ENCODE measurements around the gene RUSC2. TPM values are rescaled to one million over a fixed set of nuclear protein-coding genes. Genes with fewer than 3 reads are reported as not detected.

RUSC2 gene
- total RNA-seq, 2 experiments from 2014 or later = 1.6 to 1.8 TPM

DNA sequence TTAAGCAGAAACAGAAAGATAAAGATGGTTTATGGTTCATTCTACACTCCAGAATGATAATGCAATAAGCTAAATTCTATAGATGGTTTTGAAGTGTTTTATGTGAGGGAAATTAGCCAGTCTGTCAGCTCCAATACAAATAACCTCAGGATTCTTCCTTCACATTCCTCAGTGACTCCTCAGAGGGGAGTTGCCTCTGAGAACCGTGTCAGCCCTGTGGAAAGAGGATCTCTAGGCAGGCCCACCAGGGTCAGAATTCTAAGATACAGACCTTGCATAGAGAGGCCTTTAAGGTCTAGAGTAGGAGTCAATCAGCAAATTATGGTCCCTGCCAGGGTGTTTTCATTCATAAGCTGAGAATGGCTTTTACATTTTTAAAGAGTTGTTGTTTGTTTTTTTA lies 26.6 kb downstream of the RUSC2 start:
- no peak overlapping the region for H3K4me3 Mint-ChIP-seq
- Histone ChIP-seq H3K27me3 (ENCODE audit: control insufficient read depth in 1 of 2, insufficient read depth in 2 of 2, low read length in 2 of 2) (no peaks in the 10 kb centered on the region), H3K36me3 (ENCODE audit: insufficient read depth, low read length) (no peaks in the 10 kb centered on the region), H3K4me3 (ENCODE audit: low read length) (no peak overlapping the region), H3K4me1 (ENCODE audit: insufficient read depth, low read length) (no peaks in the 10 kb centered on the region), H3K27ac (ENCODE audit: low read depth in 1 of 2, low read length in 2 of 2) (no peak overlapping the region), H3K9me3 (ENCODE audit: control insufficient read depth in 1 of 2, insufficient read depth in 1 of 2, low read length in 2 of 2) (no peaks in the 10 kb centered on the region)
- ChIA-PET CTCF (no interaction called here), POLR2A (no interaction called here)
- no peaks in the 10 kb centered on the region for H3K9me3 Mint-ChIP-seq
- intact Hi-C loops (cut with DNase I, micrococcal nuclease) = no loop called here
- DNase-seq (no peak), ATAC-seq (ENCODE audit: poor library complexity) (no peak)
- H3K36me3 Mint-ChIP-seq (ENCODE audit: low read depth) = no peaks in the 10 kb centered on the region
- no peak overlapping the region for H3K27ac Mint-ChIP-seq
- TF ChIP-seq, protein P1, sequence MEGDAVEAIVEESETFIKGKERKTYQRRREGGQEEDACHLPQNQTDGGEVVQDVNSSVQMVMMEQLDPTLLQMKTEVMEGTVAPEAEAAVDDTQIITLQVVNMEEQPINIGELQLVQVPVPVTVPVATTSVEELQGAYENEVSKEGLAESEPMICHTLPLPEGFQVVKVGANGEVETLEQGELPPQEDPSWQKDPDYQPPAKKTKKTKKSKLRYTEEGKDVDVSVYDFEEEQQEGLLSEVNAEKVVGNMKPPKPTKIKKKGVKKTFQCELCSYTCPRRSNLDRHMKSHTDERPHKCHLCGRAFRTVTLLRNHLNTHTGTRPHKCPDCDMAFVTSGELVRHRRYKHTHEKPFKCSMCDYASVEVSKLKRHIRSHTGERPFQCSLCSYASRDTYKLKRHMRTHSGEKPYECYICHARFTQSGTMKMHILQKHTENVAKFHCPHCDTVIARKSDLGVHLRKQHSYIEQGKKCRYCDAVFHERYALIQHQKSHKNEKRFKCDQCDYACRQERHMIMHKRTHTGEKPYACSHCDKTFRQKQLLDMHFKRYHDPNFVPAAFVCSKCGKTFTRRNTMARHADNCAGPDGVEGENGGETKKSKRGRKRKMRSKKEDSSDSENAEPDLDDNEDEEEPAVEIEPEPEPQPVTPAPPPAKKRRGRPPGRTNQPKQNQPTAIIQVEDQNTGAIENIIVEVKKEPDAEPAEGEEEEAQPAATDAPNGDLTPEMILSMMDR (IDR thresholded peaks at IDR 0.05) = no peak
- H3K27me3 Mint-ChIP-seq = no peaks in the 10 kb centered on the region
- no peaks in the 10 kb centered on the region for H3K4me1 Mint-ChIP-seq (ENCODE audit: low read depth)

- no peak overlapping the region for H3K27ac Mint-ChIP-seq
- no peak overlapping the region for H3K4me3 ChIP-seq (ENCODE audit: low read length)
- no peak overlapping the region for H3K27ac ChIP-seq (ENCODE audit: low read depth in 1 of 2, low read length in 2 of 2)
- TF ChIP-seq, protein P1 (IDR thresholded peaks at IDR 0.05) = no peak
- ATAC-seq (ENCODE audit: poor library complexity) (no peak), DNase-seq (no peak)
- ChIA-PET CTCF (no interaction called here), POLR2A (no interaction called here)
- no peaks in the 10 kb centered on the region for H3K9me3 ChIP-seq (ENCODE audit: control insufficient read depth in 1 of 2, insufficient read depth in 1 of 2, low read length in 2 of 2)
- H3K36me3 Mint-ChIP-seq (ENCODE audit: low read depth) = no peaks in the 10 kb centered on the region
- intact Hi-C loops (cut with DNase I, micrococcal nuclease) = no loop called here
- no peak overlapping the region for H3K4me3 Mint-ChIP-seq
- no peaks in the 10 kb centered on the region for H3K27me3 Mint-ChIP-seq
- no peaks in the 10 kb centered on the region for H3K36me3 ChIP-seq (ENCODE audit: insufficient read depth, low read length)
- H3K9me3 Mint-ChIP-seq = no peaks in the 10 kb centered on the region
- no peaks in the 10 kb centered on the region for H3K27me3 ChIP-seq (ENCODE audit: control insufficient read depth in 1 of 2, insufficient read depth in 2 of 2, low read length in 2 of 2)
- no peaks in the 10 kb centered on the region for H3K4me1 ChIP-seq (ENCODE audit: insufficient read depth, low read length)
- no peaks in the 10 kb centered on the region for H3K4me1 Mint-ChIP-seq (ENCODE audit: low read depth)
These were observed 27.2 kb downstream of the RUSC2 start for GRCh38 chr9:35517131-35517530.

DNA sequence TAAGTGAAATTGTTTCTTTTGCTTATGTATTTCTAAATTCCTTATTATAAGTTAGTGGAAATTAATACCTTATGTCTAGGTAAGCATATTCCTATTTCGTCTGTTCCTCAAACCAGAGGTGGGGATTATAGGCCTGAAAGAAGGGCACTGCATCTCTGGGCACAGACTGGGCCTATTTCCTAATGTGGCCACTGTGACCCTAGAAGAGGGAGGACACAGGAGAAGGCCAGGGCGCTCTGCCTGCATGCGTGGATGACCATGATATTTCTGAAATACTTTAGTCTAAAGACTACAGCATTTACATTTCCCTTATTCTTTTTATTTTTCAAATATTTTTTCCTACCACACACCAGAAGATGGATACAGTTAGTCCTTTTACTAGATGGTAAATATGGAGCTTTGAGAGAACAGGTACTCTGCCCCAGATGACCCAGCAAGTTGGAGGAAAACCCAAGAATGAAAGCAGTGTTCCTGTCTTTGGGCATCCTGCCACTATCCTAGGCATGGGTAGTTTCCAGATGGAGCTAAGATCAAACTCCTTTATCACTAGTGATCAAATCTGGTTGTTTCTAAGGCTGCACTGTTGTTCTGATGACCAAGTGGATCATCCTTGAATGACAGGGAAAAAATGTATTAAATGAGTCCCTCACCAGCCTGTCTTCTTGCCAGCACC lies 27.8 kb downstream of the RUSC2 start:
- Histone ChIP-seq H3K27me3 (ENCODE audit: control insufficient read depth in 1 of 2, insufficient read depth in 2 of 2, low read length in 2 of 2) (no peaks in the 10 kb centered on the region), H3K4me1 (ENCODE audit: insufficient read depth, low read length) (no peaks in the 10 kb centered on the region), H3K27ac (ENCODE audit: low read depth in 1 of 2, low read length in 2 of 2) (no peak overlapping the region), H3K4me3 (ENCODE audit: low read length) (no peak overlapping the region), H3K36me3 (ENCODE audit: insufficient read depth, low read length) (no peaks in the 10 kb centered on the region), H3K9me3 (ENCODE audit: control insufficient read depth in 1 of 2, insufficient read depth in 1 of 2, low read length in 2 of 2) (no peaks in the 10 kb centered on the region)
- ATAC-seq (ENCODE audit: poor library complexity) (no peak), DNase-seq (no peak)
- intact Hi-C loops (cut with DNase I, micrococcal nuclease) = no loop called here
- TF ChIP-seq, protein P1 (IDR thresholded peaks at IDR 0.05) = no peak
- no peak overlapping the region for H3K27ac Mint-ChIP-seq
- no peaks in the 10 kb centered on the region for H3K36me3 Mint-ChIP-seq (ENCODE audit: low read depth)
- ChIA-PET CTCF (no interaction called here), POLR2A (no interaction called here)
- no peaks in the 10 kb centered on the region for H3K4me1 Mint-ChIP-seq (ENCODE audit: low read depth)
- H3K27me3 Mint-ChIP-seq = no peaks in the 10 kb centered on the region
- H3K4me3 Mint-ChIP-seq = no peak overlapping the region
- H3K9me3 Mint-ChIP-seq = no peaks in the 10 kb centered on the region

Data from CD4-positive, alpha-beta T cell (primary cell).